ENCODE results near the gene SYT5. TPM values are rescaled to one million over a fixed set of nuclear protein-coding genes. Genes with fewer than 3 reads are reported as not detected.

Gene SYT5
- total and polyA plus RNA-seq, 9 of the 15 experiments (the other 6 are each of a cell fraction or from before 2014, with no cell fraction given) = 1.3 to 20.9 (median 8.8) TPM

DNA sequence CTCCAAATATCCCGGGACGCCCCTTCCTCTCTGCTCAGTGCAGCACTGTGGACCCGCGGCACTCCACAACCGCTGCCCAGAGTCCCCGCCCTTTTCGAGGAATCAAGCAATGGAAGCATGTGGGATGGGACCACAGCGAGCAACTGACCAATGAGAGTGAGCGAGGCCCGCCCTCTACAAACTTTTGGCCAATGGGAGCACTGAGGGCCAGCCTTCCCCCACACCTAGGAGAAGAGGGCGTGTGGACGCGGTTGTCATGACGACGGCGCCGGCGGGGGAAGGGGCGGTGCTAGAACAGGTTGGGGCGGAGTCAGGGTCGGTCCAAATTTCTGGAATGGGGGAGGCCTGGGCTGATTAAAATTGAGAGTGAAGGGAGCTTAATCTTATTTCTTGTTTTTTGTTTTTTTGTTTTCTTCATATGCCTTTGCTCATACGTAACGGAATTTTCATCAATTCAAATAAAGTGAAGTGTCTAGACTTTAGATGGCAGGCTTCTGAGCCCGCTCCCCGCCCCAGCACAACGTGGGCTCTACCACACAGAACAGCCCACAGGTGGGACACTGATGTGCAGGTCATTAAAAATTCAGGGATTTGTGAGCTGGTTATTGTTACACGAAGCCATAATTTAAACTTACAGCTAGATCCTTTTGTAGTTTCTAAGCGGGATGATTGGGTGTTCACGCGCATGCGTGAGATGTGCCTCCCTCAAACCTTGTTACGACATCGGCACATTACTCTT lies 13.4 kb downstream of the SYT5 start, which contains the start of gene DNAAF3 (continued):
- no peak for TF ChIP-seq MED1 (CRISPR knock-in tag; IDR thresholded peaks at IDR 0.05; ENCODE audit: borderline replicate concordance)
- TF ChIP-seq, protein P1, sequence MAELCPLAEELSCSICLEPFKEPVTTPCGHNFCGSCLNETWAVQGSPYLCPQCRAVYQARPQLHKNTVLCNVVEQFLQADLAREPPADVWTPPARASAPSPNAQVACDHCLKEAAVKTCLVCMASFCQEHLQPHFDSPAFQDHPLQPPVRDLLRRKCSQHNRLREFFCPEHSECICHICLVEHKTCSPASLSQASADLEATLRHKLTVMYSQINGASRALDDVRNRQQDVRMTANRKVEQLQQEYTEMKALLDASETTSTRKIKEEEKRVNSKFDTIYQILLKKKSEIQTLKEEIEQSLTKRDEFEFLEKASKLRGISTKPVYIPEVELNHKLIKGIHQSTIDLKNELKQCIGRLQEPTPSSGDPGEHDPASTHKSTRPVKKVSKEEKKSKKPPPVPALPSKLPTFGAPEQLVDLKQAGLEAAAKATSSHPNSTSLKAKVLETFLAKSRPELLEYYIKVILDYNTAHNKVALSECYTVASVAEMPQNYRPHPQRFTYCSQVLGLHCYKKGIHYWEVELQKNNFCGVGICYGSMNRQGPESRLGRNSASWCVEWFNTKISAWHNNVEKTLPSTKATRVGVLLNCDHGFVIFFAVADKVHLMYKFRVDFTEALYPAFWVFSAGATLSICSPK (IDR thresholded peaks at IDR 0.05; ENCODE audit: borderline replicate concordance) = no peak
- TF ChIP-seq, protein P2, sequence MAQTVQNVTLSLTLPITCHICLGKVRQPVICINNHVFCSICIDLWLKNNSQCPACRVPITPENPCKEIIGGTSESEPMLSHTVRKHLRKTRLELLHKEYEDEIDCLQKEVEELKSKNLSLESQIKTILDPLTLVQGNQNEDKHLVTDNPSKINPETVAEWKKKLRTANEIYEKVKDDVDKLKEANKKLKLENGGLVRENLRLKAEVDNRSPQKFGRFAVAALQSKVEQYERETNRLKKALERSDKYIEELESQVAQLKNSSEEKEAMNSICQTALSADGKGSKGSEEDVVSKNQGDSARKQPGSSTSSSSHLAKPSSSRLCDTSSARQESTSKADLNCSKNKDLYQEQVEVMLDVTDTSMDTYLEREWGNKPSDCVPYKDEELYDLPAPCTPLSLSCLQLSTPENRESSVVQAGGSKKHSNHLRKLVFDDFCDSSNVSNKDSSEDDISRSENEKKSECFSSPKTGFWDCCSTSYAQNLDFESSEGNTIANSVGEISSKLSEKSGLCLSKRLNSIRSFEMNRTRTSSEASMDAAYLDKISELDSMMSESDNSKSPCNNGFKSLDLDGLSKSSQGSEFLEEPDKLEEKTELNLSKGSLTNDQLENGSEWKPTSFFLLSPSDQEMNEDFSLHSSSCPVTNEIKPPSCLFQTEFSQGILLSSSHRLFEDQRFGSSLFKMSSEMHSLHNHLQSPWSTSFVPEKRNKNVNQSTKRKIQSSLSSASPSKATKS (CRISPR knock-in tag; IDR thresholded peaks at IDR 0.05) = no peak
- no peak for TF ChIP-seq EP300 (IDR thresholded peaks at IDR 0.05; ENCODE audit: low read length)
- no peak for TF ChIP-seq RNF2 (IDR thresholded peaks at IDR 0.05)
- TF ChIP-seq CEBPG (CRISPR knock-in tag; IDR thresholded peaks at IDR 0.05) = no peak
- peak in 1 of 2 experiments; percentile 68; a peak in 3 of 4 replicates for TF ChIP-seq CEBPG (tag; conservative IDR thresholded peaks at IDR 0.05 in 1 of 2, IDR thresholded peaks at IDR 0.05 in 1 of 2)
- no peak for TF ChIP-seq FIP1L1 (IDR thresholded peaks at IDR 0.05; ENCODE audit: low read depth, low read length, poor library complexity, severe bottlenecking)
- TF ChIP-seq ZNF586 (CRISPR knock-in tag; conservative IDR thresholded peaks at IDR 0.05) = no peak
- TF ChIP-seq, protein P3, sequence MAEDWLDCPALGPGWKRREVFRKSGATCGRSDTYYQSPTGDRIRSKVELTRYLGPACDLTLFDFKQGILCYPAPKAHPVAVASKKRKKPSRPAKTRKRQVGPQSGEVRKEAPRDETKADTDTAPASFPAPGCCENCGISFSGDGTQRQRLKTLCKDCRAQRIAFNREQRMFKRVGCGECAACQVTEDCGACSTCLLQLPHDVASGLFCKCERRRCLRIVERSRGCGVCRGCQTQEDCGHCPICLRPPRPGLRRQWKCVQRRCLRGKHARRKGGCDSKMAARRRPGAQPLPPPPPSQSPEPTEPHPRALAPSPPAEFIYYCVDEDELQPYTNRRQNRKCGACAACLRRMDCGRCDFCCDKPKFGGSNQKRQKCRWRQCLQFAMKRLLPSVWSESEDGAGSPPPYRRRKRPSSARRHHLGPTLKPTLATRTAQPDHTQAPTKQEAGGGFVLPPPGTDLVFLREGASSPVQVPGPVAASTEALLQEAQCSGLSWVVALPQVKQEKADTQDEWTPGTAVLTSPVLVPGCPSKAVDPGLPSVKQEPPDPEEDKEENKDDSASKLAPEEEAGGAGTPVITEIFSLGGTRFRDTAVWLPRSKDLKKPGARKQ (CRISPR knock-in tag; IDR thresholded peaks at IDR 0.05) = no peak
- no peak for TF ChIP-seq SMARCC2 (IDR thresholded peaks at IDR 0.05; ENCODE audit: low read depth)
- no peak for TF ChIP-seq KAT2B (IDR thresholded peaks at IDR 0.05; ENCODE audit: low read depth, low read length)
- no peak for TF ChIP-seq IFI16 (CRISPR knock-in tag; IDR thresholded peaks at IDR 0.05)
- TF ChIP-seq ZNF232 (CRISPR knock-in tag; IDR thresholded peaks at IDR 0.05) = no peak
- no peak for TF ChIP-seq ELF2 (CRISPR knock-in tag; IDR thresholded peaks at IDR 0.05)
- TF ChIP-seq GTF2E2 (tag; IDR thresholded peaks at IDR 0.05) = no peak
- TF ChIP-seq ZNF717 (CRISPR knock-in tag; IDR thresholded peaks at IDR 0.05) = no peak
- TF ChIP-seq NFXL1 (CRISPR knock-in tag; IDR thresholded peaks at IDR 0.05) = no peak
- no peak for TF ChIP-seq MTF1 (CRISPR knock-in tag; IDR thresholded peaks at IDR 0.05; ENCODE audit: borderline replicate concordance)
- TF ChIP-seq PTRF (tag; IDR thresholded peaks at IDR 0.05) = no peak
- TF ChIP-seq, protein P4, sequence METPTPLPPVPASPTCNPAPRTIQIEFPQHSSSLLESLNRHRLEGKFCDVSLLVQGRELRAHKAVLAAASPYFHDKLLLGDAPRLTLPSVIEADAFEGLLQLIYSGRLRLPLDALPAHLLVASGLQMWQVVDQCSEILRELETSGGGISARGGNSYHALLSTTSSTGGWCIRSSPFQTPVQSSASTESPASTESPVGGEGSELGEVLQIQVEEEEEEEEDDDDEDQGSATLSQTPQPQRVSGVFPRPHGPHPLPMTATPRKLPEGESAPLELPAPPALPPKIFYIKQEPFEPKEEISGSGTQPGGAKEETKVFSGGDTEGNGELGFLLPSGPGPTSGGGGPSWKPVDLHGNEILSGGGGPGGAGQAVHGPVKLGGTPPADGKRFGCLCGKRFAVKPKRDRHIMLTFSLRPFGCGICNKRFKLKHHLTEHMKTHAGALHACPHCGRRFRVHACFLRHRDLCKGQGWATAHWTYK (CRISPR knock-in tag; IDR thresholded peaks at IDR 0.05) = peak; percentile 60; the same call in 1 of the 2 replicates
